Left kidney (tissue), 2 donors: Measurements from ENCODE around the gene ZBTB49. TPM values are rescaled to one million over a fixed set of nuclear protein-coding genes. Genes with fewer than 3 reads are reported as not detected.

Source experiments
- DNase-seq: peaks from one replicate; pipeline ENCODE4 v3.0.0-alpha.2; 2013
- polyA plus RNA-seq: library from polyadenylated mRNA; unstranded; fragments of 120-200 nt; gene quantifications from one replicate; pipeline ENCODE4 v1.2.1, GENCODE V29; 2013; ENCODE audit not compliant: insufficient read length

The ZBTB49 gene
- polyA plus RNA-seq, 1 donor: 8.5 TPM

DNA sequence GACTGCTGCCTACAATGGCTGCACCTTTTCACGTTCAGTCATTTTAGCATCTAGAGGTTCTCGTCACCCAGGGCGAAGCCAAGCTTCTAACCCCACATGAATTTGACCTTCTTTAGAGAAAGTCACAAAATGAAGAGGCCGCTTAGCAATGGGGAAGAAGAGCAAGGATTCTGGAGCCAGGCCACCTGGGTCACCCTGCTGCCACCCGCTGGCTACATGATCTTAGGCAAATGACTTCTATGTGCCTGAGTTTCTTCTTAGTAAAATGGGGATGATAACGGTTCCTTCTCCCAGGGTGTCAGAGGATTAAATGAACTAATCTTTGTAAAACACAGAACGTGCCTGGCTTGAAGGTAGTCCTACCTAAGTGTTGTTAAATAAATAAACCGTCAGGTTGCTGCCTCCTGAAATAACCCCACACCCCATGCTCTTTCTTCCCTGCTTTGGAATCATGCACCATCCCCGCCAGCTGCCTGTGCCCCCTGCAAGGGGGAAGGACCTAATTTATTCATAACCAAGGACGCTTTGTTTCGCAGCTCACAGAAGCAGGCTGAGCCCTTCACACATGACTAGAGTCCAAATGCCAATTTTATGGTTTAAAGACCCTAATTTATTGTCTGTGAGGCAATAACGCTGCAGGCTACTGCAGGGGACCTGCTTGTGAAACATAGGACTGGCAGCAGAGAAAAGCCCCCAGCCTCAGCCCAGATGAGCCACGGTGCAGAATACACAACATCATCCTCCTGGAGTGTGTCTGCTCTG, 68.2 kb downstream of the ZBTB49 start:
- no peak for DNase-seq

DNA sequence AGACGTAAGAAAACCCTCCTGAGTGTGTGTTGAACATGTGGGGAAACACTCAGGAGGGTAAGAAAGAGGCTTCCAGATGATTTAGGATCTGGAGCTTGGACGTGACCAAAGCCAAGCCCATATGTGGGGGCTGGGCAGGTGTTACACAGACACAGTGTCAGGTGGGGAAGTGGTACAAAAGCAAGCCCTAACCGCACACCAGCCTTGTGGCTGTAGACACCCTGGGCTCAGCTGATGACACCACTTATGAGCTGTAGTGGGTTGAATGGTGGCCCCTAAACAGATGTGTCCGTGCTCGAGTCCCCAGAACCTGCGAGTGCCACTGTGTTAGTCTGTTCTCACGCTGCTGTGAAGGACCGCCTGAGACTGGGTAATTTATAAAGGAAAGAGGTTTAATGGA, 71.8 kb downstream of the ZBTB49 start:
- DNase-seq: no peak

DNA sequence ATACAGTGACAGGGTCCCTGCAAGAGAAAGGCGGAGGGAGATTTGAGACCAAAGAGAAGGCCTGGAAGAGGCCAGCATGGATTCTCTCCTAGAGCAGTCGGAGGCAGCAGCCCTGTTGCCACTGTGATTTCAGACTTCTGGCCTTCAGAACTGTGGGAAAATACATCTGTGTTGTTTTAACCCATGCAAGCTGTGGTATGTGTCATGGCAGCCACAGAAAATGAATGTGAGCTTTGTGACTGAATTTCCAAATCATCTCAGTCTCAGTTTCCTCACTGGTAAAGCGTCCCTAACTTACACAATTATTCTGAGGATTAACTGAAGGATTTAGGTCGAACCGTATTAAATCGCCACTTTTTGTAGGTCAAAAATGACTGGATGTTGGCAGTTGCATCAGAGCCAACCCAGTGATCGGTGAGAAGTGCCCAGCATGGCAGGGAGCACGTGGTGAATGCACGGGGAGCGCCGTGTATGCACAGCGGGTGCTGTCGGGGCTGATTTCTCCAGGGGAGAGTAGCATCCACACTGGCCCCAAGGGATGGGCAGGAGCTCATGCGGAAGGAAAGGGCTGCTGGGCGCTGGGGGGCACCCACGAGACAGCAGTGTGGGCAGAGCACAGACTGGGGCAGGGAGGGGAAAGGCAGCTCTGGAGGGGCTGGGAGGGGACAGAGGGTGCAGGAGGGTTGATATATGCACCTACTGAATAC, 73.1 kb downstream of the ZBTB49 start:
- no peak for DNase-seq

DNA sequence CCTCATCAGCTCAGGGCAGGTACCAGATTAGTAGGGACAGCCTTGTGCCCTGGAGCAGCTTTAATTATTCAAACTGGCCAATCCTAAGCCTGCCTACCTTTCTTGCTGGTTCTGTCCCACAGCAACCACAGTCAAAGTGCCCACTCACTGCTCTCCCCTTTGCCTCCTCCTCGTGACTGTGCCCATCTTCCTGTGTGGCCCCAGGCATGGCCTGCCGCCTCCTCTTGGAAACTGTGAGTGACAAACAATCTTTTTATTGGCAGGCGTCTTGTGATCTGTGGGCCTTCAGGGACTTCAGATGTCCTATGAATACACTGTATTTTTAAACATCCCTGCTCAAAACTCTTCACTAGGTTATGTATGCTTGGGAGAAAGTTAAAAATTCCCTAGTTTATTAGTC, 74.0 kb downstream of the ZBTB49 start:
- no peak for DNase-seq

DNA sequence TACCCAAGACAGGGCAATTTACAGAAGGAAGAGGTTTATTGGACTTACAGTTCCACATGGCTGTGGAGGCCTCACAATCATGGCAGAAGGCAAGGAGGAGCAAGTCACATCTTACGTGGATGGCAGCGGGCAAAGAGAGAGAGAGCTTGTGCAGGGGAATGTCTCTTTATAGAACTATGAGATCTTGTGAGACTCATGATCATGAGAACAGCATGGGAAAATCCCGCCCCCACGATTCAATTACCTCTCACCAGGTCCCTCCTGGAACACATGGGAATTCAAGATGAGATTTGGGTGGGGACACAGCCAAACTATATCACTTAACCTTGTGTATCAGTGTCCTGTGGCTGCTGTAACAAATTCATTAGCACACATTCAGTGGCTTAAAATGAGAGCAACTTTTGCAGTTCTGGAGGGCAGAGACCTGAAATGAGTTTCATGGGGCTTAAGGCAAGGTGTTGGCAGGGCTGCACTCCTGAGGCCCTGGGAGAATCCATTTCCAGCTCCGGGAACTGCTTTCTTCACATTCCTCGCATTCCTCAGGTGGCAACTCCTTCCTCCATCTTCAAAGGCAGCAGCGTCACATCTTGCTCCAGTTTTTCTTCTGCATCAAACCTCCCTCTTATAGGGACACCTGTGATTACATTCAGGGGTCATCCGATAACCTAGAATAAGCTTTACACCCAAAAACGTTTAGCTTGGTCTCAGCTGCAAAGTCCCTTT, 74.6 kb downstream of the ZBTB49 start:
- DNase-seq: no peak

DNA sequence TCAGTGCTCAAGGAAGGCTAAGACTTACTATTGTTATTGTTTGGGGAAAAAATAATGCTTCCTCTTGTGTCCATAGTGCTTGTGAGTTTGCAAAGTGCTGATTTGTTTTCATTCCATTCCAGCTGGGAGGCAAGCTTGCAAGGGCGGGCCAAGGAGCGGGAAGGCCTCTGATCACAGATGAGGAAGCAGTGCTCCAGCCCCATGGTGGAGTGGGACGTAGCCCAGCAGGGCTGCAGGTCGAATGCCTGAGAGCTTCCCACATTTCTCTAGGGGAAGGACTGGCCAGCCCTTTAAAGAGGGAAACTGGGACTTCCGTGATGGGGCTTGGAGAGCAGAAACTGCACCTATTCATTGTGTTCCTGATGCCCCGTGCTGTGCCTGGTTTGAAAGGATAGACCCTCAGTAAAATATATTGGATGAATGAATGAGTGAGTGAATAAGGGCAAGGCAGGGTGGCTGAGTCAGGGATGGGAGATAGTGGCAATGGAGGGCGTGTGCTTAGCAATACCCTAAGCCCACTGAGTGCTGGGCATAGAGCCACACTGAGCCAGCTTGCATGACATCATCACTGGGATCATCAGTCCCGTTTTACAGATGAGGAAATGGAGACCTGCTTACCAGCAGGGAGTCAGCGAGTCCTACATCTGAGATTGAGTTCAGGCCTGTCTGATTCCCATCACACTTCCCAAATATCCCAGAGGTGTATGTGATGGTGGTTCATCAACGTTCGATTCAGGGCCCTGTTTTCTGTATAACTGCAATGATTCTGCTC, 78.9 kb downstream of the ZBTB49 start:
- no peak for DNase-seq

Other genes starting within 250 kb of the ZBTB49 start
- not detected for gene OTOP1, start 63.3 kb upstream of the ZBTB49 start, polyA plus RNA-seq
- 49.6 TPM for gene TMEM128, start 42.0 kb upstream of the ZBTB49 start, polyA plus RNA-seq
- gene LYAR, start 97 bp upstream of the ZBTB49 start, polyA plus RNA-seq: 19.8 TPM
- 4.9 TPM for gene NSG1, start 96.9 kb downstream of the ZBTB49 start, polyA plus RNA-seq